Measurements from ENCODE around the gene ZBTB32.

DNA sequence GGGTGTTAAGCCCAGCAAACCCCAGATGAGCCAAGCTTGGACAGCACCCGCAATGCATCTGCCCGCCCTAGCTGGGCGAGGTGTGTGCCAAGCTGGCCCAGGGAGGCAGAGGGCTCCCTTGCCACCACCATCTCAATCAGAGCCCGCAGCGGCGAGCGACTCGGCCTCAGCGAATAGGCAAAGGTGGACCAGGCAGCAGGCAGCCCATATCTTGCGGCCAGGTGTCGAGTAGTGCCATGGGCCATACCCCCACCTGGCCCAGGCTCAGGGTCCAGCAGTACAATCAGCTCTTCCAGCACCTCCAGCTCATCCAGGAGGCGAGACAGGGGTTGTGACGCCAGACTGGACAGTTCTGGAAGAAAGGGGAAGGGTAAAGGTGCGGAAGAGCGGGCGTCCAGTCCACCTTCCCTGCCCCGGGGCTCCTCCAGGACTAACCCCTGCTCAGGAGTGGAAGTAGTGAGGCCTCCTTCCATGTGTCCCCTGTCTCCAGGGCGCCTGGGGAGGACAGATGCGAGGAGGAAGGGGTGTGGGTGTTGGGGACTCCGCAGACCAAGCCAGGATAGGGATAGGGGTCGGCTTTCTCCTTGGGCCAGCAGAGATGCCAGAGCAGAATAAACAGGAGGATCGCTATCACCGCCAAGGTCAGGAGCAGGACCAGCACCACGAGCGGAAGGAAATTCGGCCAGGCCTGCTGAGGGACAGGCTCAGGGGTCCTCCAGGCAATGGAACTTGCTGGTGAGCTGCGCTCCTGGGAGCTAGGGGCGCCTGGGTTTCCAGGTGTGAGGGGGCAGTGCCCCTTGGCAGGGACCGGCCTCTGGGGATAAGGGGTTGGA is 35.1 kb downstream of the ZBTB32 start:
- TF ChIP-seq POLR2AphosphoS5 (IDR thresholded peaks at IDR 0.05) = no peak
- TF ChIP-seq, protein P1, sequence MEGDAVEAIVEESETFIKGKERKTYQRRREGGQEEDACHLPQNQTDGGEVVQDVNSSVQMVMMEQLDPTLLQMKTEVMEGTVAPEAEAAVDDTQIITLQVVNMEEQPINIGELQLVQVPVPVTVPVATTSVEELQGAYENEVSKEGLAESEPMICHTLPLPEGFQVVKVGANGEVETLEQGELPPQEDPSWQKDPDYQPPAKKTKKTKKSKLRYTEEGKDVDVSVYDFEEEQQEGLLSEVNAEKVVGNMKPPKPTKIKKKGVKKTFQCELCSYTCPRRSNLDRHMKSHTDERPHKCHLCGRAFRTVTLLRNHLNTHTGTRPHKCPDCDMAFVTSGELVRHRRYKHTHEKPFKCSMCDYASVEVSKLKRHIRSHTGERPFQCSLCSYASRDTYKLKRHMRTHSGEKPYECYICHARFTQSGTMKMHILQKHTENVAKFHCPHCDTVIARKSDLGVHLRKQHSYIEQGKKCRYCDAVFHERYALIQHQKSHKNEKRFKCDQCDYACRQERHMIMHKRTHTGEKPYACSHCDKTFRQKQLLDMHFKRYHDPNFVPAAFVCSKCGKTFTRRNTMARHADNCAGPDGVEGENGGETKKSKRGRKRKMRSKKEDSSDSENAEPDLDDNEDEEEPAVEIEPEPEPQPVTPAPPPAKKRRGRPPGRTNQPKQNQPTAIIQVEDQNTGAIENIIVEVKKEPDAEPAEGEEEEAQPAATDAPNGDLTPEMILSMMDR (IDR thresholded peaks at IDR 0.05) = no peak
- TF ChIP-seq POLR2A (IDR thresholded peaks at IDR 0.05) = no peak

All from breast epithelium (tissue), 3 donors.